ENCODE results near the gene STK24.

Gene STK24

GRCh38 chr13:98450539-98451111, 126.3 kb downstream of the STK24 start:
- DNase-seq (ENCODE audit: low read depth), result peak; percentile 22

- no peak for DNase-seq (ENCODE audit: low read depth)
Observed at GRCh38 chr13:98450026-98450425, 126.9 kb downstream of the STK24 start.

- DNase-seq (ENCODE audit: low read depth), result no peak
Observed at GRCh38 chr13:98449273-98449672, 127.6 kb downstream of the STK24 start.

- no peak for DNase-seq (ENCODE audit: low read depth)
Observed at GRCh38 chr13:98448642-98448928, 128.3 kb downstream of the STK24 start.

- no peak for DNase-seq (ENCODE audit: low read depth)
Observed at GRCh38 chr13:98447881-98448641, 128.8 kb downstream of the STK24 start.

- DNase-seq (ENCODE audit: low read depth), result no peak
Observed at GRCh38 chr13:98447130-98447529, 129.8 kb downstream of the STK24 start.

- no peak for DNase-seq (ENCODE audit: low read depth)
Observed at GRCh38 chr13:98446234-98446621, 130.7 kb downstream of the STK24 start.

- peak; percentile 36 for DNase-seq (ENCODE audit: low read depth)
Observed at GRCh38 chr13:98445340-98446233, 131.3 kb downstream of the STK24 start.

GRCh38 chr13:98444381-98444780, 132.5 kb downstream of the STK24 start:
- DNase-seq (ENCODE audit: low read depth), result no peak

- no peak for DNase-seq (ENCODE audit: low read depth)
Observed at GRCh38 chr13:98443800-98444325, 133.0 kb downstream of the STK24 start.

GRCh38 chr13:98443329-98443728, 133.6 kb downstream of the STK24 start:
- peak; percentile 73 for DNase-seq (ENCODE audit: low read depth)

- DNase-seq (ENCODE audit: low read depth), result no peak
Observed at GRCh38 chr13:98442391-98443230, 134.3 kb downstream of the STK24 start.

- DNase-seq (ENCODE audit: low read depth), result no peak
Observed at GRCh38 chr13:98441056-98441676, 135.7 kb downstream of the STK24 start.

GRCh38 chr13:98440390-98441055, 136.4 kb downstream of the STK24 start:
- no peak for DNase-seq (ENCODE audit: low read depth)

- DNase-seq (ENCODE audit: low read depth), result no peak
Observed at GRCh38 chr13:98439896-98440295, 137.0 kb downstream of the STK24 start.

GRCh38 chr13:98439126-98439828, 137.6 kb downstream of the STK24 start:
- no peak for DNase-seq (ENCODE audit: low read depth)

GRCh38 chr13:98438246-98439125, 138.4 kb downstream of the STK24 start:
- no peak for DNase-seq (ENCODE audit: low read depth)

- DNase-seq (ENCODE audit: low read depth), result no peak
Observed at GRCh38 chr13:98436233-98436910, 140.5 kb downstream of the STK24 start.

GRCh38 chr13:98435376-98435775, 141.5 kb downstream of the STK24 start:
- no peak for DNase-seq (ENCODE audit: low read depth)

All from iris pigment epithelial cell (primary cell).